ENCODE results near the gene SPINDOC.
"Not testable (repeated sequence)": the region's sequence is repeated elsewhere in the genome, so short reads cannot be mapped to it uniquely, and the experiment has no call there.

The SPINDOC gene, protein sequence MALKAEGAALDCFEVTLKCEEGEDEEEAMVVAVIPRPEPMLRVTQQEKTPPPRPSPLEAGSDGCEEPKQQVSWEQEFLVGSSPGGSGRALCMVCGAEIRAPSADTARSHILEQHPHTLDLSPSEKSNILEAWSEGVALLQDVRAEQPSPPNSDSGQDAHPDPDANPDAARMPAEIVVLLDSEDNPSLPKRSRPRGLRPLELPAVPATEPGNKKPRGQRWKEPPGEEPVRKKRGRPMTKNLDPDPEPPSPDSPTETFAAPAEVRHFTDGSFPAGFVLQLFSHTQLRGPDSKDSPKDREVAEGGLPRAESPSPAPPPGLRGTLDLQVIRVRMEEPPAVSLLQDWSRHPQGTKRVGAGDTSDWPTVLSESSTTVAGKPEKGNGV

DNA sequence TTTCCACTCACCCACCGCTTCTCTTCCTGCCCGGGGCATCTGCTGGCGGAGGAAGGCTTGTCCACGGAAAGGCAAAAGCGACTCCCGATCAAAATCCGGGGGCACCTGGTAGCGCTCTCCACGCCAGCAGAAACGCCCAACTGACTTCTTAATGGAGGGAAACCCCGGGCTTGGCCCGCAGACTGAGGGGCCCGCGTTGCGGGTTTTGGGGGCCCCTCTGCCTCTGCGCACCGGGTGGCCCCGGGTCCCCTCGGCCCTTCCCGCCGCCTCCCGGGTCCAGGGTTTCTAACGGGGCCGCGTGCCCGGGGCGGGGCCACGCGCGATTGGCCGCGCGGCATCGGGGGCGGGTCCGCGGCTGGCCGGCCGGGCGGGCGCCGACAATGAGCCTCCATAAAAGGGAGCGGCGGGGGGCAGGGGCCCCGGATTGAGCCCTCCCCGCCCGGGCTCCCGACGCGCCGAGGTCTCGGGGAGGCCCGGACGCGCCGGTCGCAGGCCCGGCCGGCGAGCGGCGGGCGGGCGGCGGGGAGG, at the start of gene SPINDOC:
SPINDOC (plus strand) TSS at position 422 of the 528 bp plus-strand sequence. CDS start 231 bp downstream, outside the sequence.
- peak; percentile 60 for DNase-seq (ENCODE audit: low read depth)

DNA sequence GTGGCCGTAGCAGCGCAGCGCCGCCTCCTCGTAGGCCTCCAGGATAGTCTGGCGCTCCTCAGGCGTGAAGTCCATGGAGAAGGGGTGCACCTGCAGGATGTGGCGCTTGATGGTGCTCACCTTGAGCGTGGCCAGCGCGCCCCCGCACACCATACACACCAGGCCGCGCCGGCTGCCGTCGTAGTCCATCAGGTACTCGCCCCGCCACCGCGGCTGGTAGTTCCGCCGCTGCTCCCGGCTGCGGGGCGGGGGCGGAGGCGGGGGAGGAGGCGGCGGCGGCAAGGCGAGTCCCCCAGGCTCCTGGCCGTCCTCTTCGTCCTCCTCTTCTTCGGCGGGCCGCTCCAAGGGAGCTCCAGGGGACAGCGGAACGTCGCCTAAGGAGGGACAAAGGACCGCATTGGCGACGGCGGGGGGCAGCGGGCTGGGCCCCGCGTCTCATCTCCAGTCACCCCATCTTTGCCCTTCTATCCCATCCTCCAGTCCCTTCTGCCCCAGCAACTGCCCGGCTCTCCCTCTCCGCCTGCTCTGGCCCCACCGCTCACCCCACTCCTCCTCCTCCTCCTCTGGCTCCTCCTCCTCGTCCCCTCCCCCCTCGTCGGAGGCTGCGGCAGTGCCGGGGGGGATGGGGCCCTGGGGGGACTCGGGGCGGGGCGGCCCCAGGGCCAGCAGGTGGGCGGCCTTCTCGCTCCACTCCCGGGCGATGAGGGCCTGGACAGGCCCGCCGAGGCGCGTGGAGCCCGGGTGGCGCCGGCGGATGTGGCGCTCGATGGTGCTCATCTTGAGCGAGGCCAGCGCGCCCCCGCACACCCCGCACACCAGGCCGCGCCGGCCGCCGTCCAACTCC, 49.5 kb upstream of the SPINDOC start:
- DNase-seq (ENCODE audit: low read depth) = no peak

DNA sequence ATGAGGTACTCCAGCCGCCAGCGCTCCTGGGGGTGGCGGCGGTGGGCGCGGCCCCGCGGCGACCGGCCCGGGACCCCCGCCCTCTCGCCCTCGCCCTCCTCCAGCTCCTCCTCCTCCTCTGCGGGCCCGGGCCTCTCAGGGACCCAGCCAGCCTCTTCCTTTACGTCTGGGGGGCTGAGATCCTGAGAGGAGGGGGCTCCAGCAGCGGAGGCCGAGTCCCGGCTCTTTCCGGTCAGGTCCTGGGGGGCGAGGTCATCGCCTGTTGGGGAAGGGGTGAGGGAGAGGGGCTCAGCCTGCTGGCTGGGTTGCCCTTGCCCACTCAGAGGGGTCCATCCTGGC, 48.9 kb upstream of the SPINDOC start:
- no peak for DNase-seq (ENCODE audit: low read depth)

DNA sequence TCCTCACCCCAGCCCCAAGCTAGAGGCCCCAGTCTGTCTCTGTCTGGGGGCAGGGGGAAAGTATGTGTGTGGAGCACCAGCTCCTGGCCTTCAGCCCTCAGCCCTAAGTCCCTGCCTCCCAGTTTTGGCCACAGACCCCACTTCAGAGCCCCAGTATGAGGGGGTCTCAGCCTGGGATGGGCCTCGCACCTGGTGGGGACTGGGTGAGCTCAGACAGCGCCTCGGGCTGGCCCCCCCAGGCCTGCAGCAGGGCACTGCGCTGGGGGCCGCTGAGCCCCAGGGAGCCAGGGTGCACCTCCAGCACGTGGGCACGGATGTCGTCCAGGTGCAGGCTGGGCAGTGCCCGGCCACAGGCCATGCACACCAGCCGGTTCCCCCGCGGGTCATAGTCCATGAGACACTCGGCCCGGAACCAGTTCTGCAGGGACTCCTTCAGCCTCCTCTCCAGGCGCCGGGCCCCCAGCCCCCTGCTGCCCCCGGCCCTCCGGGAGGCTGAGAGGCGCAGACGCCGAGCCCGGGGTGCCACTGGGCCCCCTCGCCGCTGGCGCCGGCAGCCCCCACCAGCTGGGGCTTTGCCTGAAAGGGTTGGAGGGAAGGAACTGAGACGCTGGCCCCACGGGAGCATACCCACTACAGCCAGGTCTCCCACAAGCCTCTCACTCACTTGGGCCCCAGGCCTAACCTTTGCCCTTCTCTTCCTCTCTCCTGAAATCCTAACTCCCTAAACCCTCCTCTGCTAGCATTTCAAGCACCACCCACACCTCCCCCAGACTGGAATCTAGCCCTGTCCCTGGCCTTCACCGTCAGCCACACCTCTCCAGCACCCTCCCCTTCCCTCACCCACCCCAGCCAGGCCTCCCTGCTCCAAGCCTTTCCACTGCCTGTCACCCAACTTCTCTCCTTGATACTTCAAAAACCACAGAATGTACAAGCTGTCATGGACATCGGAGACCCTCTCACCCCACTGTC, 48.3 kb upstream of the SPINDOC start:
- no peak for DNase-seq (ENCODE audit: low read depth)

DNA sequence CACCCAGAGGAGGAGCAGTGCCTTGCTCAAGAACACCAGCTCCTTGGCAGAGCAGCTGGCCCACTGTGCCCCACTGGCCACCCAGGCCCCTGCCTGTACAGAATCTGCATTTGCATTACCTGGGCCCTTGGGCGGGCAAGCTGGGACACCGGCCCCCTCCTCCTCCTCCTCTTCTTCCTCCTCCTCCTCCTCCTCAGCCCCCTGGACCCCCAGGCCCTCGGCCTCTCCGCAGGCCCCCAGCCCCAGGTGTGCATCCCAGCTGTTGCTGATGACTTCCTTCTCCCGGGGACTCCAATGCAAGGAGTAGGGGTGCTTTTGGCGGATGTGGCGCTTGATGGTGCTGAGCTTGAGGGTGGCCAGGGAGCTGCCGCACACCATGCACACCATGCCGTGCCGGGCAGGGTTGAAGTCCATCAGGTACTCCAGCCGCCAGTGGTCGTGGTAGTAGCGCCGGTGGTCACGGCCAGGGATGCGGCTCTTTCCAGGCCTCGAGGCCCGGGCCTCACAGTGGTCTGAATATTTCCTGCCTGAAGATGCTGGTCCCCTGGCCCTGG, 47.5 kb upstream of the SPINDOC start:
- DNase-seq (ENCODE audit: low read depth) = no peak

DNA sequence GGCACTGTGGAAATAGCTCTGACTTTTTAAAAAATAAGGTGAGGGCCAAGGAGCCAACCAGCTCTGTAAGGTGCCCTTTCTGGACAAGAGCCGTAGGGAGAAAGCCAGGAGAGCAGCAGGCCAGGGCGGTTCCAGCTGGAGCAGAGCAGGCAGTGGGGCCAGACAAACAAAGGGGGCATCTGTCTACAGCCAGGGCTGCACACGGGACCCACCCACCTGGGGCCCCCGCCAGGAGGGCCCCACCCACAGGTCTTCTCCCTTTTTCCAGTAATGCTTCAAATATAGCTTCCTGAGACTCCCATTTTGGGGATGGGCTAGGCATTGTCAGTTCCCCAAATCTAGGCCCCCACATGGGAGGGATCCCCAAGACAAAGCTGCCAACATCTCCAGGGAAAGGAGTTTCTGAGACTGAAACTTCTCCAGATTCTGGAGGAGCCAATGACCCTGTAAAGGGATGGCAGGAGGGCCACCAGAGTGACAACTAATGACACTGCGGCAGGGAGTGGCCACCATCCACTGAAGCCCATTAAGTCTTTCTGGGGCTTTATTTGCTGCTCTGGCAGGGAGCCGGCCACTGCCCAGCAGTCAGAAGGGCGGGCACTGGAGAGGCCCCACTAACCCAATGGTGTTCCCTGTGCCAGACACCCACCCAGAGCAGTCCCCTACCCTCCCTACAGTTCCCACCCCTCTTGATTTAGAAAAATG, 46.6 kb upstream of the SPINDOC start:
- DNase-seq (ENCODE audit: low read depth) = no peak

DNA sequence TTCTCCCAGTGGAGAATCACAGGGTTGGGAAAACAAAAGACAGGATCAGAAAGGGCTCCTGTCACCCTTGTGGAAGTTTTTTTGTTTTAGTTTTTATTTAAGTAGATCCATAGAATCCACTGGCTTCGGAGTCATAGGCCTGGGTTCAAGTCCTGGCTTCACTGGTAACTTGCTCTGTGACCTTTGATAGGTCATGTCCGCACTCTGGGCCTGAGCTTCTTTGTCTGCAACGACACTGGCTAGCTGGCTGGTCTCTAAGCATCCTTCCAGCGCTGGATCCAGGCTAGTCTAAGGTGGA, 46.0 kb upstream of the SPINDOC start:
- DNase-seq (ENCODE audit: low read depth) = no peak

DNA sequence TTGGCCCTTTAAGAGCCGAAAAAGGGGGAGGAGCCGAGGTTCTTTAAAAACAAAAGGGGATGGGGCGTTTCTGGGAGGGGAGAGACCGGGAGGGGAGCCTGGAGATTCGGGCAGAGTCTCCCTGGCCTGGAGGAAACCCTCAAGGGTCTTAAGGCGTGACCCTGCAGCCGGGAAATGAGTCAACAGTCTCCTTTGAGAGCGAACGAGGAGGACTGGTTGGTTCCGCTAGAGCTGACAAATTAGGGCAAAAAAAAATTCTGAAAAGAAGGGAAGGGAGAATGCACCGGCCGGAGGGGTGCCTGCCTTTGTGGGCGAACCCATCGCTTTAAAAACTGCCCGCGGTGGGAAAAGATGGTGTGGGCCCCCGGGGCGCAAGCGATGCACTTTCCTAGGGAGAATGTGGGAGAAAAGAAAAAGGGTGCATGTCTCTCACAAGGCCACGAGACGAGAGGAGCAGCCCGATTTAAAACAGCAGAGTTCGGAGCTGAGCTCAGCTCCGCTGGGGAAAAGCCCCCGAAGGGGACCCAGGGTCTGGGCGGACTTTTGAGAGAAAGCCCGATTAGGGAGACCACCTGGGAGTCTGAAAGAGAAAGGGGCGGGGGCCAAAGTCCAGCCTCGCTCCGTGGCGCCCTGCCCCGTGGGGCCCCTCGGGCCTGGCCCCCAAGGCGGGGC, 45.6 kb upstream of the SPINDOC start:
- DNase-seq (ENCODE audit: low read depth) = peak; percentile 69

DNA sequence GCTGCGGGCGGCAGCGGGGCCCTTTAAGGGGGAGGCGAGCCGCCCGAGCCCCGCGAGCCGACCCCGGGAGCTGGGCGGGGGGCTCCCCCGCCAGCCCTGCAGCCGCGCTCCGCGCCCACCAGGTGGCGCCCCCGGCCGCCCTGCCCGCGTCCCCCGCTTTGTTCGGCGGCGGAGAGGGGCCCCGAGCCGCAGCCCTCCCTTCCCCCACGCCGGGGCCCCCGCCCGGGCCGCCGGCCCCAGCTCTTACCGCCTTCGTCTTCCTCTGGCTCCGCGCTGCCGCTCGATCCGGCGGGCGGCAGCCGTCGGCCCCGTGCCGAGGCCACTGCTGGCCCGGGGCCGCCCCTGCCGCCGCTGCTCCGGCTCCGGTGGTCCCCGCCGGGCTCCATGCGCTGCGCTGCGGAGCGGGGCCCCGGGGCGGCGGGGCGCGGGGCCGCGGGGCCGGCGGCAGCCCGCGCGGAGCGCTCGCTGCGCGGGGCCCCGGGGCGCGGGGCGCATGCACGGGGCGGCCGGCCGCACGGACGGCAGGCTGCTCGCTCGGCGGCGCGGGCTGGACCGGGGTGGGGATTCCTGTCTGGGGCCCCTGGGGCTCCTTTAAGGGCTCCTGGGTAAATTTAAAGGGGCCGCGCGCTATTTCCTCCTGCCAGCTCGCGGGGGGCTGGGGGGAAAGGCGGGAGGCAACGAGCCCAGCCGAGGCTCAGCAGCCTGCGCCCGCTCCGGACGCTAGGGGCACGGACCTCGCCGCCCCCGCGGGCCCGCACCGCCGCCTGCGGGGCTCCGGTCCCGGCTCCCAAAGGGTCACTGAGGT, 44.8 kb upstream of the SPINDOC start, which contains the start of gene ZFTA:
ZFTA (minus strand) TSS at position 539 of the 805 bp plus-strand sequence; CDS start at position 386, 153 bp downstream.
- DNase-seq (ENCODE audit: low read depth) = peak; percentile 57

DNA sequence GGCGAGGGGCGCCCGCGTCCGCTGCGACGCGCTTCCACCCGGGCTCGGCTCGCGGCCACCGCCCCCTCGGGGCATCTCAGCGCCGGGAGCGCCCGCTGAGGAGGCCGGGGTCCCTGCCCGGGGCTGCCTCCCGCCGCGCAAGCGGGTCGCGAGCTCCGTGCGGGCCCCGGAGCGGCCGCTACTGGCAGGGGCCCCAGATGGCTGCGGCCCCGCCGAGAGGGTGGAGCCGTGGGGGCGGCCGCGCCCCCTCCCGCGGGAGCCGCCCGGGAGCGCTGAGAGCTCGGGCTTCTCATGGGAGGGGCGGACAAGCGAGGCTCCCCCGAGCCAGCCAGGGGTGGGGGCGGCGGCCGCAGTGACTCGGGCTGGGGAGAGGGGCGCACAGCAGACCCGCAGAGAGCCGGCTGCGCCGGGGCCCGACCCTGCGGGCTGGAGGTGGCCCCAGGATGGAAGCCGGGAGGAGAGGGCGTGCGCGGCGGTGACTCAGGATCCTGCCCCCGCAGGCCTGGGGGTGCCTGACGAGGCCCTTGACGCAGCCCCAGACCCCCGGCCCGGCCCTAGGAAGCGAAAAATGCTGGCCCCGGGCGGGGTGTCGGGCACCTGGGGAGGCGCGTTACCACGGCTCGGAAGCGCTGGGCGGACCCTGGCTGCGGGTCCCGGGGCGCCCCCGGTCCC, 44.1 kb upstream of the SPINDOC start:
- DNase-seq (ENCODE audit: low read depth) = peak; percentile 36

DNA sequence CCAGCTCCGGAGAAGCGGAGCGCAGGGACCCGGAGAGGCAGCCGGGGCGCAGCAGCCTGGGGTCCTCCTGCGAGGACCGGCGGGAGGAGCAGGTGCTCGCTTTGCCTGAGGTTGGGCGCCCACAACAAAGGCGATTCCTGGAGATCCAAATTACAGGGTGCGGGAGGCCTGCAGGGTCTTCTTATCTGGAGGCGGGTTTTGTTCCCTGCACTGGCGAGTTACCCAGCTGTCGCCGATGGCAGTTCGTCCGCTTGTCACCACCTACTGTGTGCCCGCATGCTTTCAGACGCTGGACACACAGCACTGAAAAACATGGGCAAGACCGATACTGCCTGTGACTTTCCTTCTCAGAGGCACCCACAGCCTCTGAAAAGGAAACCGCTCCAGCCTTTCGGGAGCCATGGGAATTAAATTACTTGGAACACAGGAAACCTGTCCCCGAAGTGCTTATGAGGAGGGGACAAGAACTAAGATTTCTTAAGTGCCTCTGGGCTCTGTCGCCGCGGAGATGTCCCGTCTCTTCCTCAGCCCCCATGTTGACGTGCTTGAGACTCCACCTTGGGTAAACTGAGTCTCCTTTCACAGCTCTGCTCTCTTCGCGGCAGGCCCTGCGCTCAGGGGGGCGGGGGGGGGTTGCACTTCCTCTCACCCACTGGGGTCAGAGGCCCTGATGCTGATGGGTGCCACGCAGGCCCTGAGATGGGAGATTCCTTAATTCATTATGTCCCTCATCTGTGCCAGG, 43.4 kb upstream of the SPINDOC start:
- no peak for DNase-seq (ENCODE audit: low read depth)

DNA sequence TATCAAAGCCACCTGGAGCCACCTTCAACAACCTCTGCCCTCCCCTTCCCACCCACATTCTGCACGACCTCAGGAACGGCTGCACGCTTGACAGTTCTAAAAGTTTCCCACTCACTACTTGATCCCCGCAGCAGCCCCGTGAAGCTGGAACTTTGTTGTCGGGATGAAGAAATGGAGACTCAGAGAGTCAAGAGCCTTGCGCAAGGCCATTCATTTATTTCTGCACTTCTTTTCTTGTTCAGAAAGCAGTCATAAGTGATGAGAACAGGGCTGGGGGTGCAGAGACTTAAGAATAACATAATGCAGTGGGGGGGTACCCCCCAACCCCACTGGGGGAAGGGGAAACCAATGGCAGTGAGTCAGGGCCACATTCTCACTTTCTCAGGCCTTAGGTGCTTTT, 42.5 kb upstream of the SPINDOC start:
- peak; percentile 22 for DNase-seq (ENCODE audit: low read depth)

DNA sequence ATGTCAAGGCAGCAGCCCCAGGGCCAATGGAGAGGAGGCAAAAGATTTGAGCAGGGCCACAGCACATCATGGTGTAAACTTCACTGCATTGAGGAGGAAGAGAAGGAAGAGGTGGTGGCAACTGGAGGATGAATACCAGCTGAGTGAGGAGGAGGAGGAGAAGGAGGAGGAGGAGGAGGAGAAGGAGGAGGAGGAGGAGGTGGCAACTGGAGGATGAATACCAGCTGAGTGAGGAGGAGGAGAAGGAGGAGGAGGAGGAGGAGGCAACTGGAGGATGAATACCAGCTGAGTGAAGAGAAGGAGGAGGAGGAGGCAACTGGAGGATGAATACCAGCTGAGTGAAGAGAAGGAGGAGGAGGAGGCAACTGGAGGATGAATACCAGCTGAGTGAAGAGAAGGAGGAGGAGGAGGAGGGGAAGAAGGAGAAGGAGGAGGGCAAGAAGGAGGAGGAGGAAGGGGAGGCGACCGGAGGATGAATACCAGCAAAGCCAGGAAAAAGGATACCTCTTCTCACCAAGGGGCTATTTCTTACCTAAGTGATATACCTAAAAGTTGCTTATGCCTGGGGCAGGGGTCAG, 41.4 kb upstream of the SPINDOC start:
- not testable (repeated sequence) for DNase-seq (ENCODE audit: low read depth)

DNA sequence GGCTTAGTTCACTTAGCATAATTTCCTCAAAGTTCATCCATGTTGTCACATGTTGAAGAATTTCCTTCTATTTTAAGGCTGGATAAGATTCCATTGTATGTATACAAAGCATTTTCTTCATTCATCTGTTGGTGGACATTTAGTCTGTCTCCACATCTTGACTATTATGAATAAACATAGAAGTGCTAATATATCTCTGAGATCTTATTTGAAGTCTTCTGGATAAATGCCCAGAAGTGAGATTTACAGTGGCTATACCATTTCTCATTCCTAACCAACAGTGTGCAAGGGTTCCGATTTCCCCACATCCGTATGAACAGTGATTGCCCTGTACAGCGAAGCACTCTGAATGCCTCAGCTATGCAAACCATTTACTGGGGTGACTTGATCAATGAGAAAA, 38.1 kb upstream of the SPINDOC start:
- no peak for DNase-seq (ENCODE audit: low read depth)

DNA sequence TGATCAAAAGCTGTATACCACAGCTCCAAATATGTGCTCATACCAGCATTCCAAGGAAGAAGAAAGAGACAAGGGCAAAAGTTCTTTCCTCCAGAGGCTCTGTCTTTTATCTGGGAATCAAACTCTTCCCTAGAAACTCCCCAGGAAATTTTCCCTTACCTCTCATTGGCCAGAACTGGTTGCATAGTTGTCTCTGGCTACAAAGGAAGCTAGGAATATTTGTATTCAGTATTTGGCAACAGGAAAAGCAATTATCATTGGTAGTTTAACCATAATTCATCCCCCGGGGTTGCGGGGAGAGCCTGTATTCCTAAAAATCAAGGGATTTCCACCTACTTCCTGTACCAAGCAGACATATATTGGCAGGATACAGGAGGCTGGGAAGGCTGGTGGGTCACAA, 34.2 kb upstream of the SPINDOC start:
- no peak for DNase-seq (ENCODE audit: low read depth)

DNA sequence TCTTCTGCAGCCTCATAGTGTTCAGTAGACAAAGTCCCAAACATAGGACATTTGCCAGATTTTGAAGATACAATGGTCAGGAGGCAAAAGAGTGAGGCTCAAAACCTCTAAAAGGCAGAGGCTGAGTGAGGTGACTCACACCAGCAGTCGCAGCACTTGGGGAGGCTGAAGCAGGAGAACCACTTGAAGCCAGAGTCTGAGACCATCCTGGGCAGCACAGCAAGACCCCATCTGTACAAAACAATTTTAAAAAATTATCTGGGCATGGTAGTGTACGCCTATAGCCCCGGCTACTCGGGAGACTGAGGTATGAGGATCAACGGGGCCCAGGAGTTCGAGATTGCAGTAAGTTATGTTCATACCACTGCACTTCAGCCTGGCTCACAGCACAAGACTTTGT, 30.5 kb upstream of the SPINDOC start:
- no peak for DNase-seq (ENCODE audit: low read depth)

DNA sequence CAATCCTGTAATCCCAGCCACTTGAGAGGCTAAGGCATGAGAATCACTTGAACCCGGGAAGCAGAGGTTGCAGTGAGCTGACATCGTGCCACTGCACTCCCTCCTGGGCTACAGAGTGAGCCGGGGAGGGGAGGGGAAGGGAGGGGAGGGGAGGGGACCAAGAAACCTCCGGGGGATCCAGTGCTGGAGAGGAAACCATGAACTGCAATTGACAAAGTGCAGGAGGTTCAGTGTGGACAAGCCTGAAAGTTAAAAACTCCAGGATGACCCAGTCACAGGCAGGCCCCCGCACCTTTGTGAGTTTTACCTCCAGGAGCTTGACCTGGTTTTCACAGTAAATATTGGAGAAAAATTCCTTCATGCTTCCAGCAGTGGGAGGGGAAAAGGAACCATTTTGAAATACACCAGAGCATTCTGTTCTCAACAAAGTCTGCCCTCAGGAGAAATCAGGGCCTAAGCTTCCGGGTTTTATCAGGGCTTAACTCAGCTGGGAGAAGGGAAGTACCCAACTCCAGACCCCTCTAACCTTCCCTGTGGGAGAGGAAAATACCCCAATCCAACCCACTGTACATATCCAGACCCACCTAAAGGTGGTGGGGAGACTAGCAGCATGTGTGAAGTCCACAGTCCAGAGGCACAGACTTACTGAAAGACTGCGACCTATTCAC, 29.2 kb upstream of the SPINDOC start:
- DNase-seq (ENCODE audit: low read depth) = no peak

All from fibroblast of gingiva (primary cell).